NCI-H1417 (cell line): ENCODE data around the gene KDELR1.
A peak's percentile ranks its signal among the peaks of the same experiment; 100 is the strongest.

Experiments used
- DNase-seq, 3 experiments: peaks; one replicate each; lab custom pipeline; 2025; lab: John Stamatoyannopoulos, UW

Gene KDELR1

DNA sequence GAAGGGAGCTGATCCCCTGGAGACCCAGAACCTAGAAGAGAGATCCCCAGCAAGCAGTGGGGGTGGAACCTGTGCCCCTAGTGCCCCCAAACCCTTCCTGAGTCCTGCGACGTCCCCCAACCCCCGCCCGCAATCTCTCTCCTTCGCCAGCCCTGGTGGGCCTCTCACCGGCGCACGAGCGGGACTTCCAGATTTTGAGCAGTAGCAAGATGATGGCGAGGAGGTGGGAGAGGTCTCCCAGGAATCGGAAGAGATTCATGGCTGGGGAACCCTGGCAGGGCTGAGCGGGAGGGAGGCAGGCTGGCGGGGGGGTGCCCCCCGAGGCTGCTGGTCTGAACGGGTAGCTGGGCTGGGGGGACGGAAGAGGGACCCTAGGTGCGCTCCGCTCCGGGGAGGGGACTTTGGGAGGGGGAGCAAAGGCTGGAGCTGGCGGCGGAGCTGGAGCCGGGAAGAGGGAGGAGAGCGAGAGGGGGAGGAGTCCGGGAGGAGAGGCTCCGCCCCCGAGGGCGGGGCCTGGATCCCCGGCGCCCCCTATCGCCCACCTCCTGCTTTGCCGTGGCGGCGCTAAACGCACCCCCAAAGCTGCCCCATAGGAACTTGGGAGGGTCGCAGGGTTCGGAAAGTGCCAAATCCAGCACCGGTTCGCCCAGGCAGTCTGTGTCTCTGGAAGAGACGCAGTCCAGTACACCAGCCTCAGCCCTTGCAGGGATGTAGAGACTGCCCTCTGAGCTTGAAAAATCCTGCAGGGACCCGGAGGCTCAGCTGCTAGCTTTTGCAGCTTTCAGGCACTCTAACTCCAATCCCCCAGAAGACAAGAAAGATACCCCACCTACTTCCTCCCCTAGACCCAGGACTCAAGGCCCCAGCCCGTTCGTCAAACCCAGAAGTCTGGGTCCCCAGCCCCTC is at the start of gene KDELR1:
Gene KDELR1 (minus strand): TSS at position 452 of the 906 bp plus-strand sequence. CDS start 193 bp downstream, at position 259.
- peak; percentile 74 to 78 (median 75) for DNase-seq

GRCh38 chr19:48436586-48436985 is 45.2 kb upstream of the KDELR1 start:
- no peak for DNase-seq

GRCh38 chr19:48433337-48433736 is 42.0 kb upstream of the KDELR1 start:
- DNase-seq, result no peak

DNA sequence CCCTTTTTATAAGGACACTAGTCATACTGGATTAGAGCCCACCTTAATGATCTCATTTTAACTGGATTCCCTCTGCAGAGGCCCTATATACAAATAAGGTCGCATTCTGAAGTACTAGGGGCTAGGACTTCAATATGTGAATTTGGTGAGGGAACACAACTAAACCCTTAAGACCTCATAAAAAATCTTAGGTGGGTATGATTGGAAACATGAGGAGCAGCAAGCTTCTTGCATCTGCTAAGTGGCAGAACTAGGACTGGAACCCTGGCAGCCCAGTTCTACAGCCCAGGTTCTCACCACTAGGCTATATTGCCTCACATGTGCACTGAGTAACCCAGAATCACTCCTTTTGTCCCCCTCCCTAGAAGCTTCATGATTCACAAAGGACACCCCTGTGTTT is 37.3 kb upstream of the KDELR1 start:
- no peak for DNase-seq

DNA sequence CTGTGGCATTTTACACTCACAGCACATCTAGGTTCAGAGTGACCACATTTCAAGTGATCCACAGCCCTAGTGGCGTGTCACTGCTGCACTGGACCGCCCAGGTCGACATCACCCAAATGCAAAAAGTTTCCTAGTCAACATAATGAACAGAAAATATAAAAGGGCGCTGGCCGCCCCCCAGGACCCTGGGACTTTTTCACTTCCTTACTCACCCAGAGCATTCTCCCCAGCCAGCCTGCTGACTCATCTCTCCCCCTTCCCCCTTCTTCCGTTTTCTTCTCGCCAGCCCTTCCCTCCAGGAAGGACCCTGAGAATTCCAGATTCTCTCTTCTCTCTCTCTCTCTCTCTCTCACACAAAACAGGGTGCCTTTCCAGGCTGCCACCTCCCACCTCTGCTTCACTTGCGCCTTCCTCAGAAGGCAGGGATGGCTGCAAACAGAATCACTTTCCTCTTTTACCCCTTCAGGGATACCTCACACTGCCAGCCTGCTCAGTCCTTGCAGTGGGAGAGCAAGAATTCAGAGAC is 33.4 kb upstream of the KDELR1 start:
- no peak for DNase-seq

DNA sequence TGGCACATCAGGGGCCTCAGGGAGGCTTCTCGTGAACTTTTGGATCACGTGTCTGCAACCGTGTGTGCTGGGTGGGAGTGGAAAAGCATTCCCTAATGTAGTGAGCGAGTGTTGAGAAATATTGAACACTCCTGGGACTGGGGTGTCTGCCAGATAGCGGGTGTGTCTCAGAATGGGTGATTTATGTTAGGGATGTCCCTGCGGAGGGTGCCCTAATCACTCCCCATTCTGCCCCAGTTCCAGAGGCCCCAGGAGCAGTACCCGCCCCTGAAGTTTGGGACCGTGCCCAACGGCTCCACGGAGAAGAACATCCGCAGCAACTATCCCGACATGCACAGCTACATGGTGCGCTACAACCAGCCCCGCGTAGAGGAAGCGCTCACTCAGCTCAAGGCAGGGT is 30.2 kb upstream of the KDELR1 start:
- DNase-seq, result no peak

GRCh38 chr19:48419158-48419920 is 28.0 kb upstream of the KDELR1 start:
- DNase-seq, result peak in 2 of 3 experiments; percentile 3 to 49

DNA sequence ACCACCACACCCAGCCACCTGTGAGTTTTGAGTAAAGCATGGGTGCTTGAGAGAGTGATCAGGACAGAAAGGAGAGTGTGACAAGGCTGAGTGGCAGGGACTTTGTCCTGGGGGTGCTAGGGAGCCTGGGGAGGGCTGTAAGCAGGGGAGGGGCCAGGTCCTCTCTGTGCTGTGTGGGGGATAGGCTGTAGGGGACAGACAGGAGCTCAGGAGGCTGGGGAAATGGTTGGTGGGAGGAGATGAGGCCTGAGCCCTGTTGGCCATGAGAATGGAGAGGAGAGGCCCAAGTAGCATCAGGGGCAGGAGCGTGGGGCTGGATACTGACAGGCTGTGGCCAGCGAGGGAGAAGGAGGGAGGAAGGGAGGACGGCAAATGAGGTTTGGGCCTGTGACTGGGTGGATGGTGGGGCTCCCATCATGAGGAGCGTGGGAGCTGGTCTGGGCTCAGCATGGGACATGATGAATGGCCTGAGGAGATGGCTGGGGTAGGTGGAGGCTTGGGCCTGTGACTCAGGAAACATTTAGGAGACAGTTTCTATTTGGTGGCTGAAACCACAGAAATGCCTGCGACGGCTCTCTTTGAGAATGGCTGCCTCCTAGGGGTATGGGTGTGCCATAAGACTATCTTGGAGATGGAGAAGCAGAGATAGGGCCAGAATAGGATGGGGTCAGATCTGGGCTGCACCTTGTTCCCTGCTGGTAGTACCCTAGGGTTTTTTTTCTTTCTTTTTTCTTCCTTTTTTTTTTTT is 27.1 kb upstream of the KDELR1 start:
- DNase-seq, result no peak

DNA sequence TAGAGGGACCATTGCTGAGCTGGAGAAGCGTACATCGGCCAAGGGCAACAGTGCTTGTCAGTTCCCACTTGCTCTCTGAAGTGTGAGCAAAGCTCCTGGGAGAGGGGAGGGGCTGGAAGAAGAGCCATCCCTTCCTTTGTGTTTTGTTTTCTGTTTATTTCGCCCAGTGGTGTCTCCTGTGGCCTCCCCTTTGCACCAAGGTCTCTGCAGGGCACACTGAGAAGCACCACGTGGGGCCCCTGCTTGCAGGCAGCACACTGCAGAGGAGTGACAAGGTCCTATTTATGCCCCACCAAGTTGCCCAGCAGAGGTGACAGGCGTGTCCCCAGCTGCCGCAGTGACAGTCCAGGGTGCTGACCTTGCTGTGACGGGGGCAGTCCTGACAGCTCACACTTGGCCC is 26.1 kb upstream of the KDELR1 start:
- DNase-seq, result no peak

DNA sequence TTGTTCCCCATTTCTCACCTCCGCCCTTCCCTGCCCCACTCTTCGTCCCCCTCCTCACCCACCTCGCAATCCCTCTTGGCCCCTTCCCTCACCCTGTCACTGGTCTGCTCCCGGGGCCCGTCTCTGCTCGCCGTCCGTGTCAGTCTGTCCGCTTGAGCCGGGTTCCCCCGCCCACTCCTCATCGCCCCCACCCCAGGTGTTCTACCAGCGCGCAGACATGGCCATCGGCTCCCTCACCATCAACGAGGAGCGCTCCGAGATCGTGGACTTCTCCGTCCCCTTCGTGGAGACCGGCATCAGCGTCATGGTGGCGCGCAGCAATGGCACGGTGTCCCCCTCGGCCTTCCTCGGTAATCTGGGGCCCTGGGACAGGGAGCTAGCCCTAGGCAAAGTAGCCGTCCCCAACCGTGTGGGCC is 24.5 kb upstream of the KDELR1 start:
- no peak for DNase-seq

GRCh38 chr19:48415395-48415794 is 24.0 kb upstream of the KDELR1 start:
- DNase-seq, result peak in 2 of 3 experiments; percentile 16 to 20

DNA sequence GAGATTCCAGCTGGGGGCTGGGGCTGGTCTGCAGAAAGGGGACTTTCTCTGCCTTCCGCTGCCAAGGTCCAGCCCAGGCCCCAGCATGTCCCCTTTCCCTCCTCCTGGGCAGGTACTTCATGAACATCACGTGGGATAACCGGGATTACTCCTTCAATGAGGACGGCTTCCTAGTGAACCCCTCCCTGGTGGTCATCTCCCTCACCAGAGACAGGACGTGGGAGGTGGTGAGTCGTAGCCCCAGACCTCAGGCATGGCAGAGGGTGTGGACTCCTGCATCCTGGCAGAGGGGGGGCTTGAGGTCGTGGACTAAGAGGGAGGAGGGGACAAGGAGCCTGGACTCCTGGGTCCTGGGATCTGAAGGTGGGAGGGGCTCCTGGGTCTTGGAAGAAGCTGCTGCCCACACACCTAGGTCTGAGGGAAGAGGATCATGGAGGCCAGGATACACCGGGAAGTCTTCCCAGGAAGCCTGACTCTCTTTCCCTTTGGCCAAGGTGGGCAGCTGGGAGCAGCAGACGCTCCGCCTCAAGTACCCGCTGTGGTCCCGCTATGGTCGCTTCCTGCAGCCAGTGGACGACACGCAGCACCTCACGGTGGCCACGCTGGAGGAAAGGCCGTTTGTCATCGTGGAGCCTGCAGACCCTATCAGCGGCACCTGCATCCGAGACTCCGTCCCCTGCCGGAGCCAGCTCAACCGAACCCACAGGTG is 22.7 kb upstream of the KDELR1 start:
- DNase-seq, result no peak

DNA sequence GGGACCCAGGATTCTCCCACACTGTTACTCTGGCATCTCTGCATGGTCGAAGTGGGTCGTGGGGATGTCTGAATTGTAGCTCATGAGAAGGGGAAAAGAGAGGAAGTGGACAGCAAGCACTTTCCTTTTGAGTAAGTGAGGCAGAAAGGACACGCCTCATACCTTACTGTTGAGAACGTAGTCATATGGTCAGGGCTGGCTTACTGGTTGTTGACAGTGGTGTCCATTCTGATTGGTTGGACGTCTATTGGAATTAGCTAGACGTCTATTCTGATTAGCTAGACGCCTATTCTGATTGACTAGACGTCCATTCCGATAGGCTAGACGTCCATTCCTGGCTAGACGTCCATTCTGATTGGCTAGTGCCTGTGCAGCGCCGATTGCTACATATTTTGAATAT is 14.5 kb upstream of the KDELR1 start:
- DNase-seq, result no peak

GRCh38 chr19:48405010-48405659 is 13.8 kb upstream of the KDELR1 start:
- no peak for DNase-seq

- peak; percentile 6 to 63 (median 36) for DNase-seq
These were observed 12.3 kb upstream of the KDELR1 start for GRCh38 chr19:48403606-48404005.

DNA sequence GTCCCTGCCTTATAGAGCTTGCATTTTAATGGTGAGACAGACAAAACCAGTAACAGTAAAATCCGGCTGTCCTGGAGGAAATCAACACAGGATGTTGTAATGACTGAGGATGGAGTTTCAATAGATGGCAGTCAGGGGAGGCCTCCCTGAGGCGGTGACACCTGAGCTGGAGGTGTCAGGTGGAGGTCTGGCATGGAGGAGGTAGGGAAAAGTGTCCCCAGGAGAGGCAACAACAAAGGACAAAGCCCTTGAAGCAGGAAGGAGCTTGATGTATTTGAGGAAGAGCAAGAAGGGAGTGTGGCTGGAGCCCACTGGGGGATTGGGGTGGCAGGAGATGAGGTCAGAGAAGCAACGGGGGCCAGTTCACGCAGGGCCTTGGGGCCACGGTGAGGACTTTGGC is 9.9 kb upstream of the KDELR1 start:
- DNase-seq, result no peak

GRCh38 chr19:48400018-48400742 is 8.8 kb upstream of the KDELR1 start:
- peak; percentile 33 to 86 (median 43) for DNase-seq

- DNase-seq, result peak; percentile 85 to 95 (median 85)
These were observed 7.3 kb upstream of the KDELR1 start for GRCh38 chr19:48398375-48399235.

- peak in 1 of 3 experiments; percentile 42 for DNase-seq
These were observed 6.7 kb upstream of the KDELR1 start for GRCh38 chr19:48398102-48398374.
